Thyroid gland (tissue), 4 donors: ENCODE data around the gene LHPP.

ENCODE experiments used
- CTCF ChIP-seq, 6 experiments: fragments of 200-600 bp in 3 of 6; fragments of 450-650 bp in 3 of 6; sonication (generic) in 3 of 6; IDR thresholded peaks; one replicate each; pipeline ENCODE4 v1.5.1; 2016 to 2019; ENCODE audit warnings: antibody characterized with exemption in 6 of 6, mild to moderate bottlenecking in 2 of 6, inconsistent platforms in 1 of 6, moderate library complexity in 1 of 6
- POLR2A ChIP-seq, 2 donors: fragments of 450-650 bp; IDR thresholded peaks; one replicate each; pipeline ENCODE4 v1.6.1; 2017; ENCODE audit warnings: antibody characterized with exemption in 2 of 2, mild to moderate bottlenecking in 2 of 2, moderate library complexity in 1 of 2

GRCh38 chr10:124561206-124561605 lies 99.6 kb downstream of the LHPP start:
- TF ChIP-seq POLR2A (IDR thresholded peaks at IDR 0.05) (no peak), CTCF (IDR thresholded peaks at IDR 0.05) (no peak)
